Smooth muscle cell of the brain vasculature (primary cell): ENCODE data around the gene PNLIPRP1.

Experiments
- DNase-seq: peaks from one replicate; pipeline ENCODE4 v3.0.0-alpha.2; 2012; ENCODE audit warnings: low read depth, low spot score

Gene PNLIPRP1

DNA sequence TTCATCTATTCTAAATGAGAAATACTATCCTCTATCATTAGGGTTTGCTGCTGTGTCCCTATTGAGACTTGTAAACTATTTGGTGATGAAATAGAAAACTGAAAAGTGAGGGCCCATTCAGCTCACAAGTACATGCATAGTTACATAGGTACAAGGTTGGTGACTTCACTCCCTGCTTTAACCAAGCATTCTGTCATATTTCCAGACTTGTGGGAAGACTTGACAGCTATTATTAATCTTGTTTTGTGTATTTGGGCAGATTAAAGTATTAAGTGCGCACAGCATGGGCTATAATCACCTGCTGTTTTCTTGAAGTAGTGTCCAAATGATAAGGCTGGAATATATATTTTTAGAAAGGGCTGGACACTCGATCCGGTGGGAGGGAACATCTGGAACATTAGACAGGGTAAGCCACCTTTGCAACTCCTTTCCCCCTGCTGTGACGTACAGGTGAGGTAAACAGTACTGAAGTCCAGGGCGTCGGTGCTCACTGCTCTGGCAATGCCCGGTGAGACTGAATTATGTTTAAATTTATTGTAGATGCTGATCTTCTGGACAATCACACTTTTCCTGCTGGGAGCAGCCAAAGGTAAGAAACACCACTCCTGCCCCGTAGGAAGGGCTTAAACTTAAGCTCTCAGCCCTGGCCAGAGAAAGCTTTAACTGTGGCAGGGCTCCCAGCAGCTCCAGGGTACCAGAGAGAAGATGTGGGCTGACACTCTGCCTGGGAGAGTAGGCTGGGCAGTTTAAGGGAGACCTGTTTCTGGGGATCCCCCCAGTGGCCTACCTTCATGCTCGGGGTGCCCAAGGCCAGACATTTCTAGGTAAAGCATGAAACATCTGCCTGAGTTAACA is at the start of gene PNLIPRP1:
TSS of gene PNLIPRP1 (plus strand) at position 370 of the 855 bp plus-strand sequence. CDS start at position 541, 171 bp downstream.
- no peak for DNase-seq

DNA sequence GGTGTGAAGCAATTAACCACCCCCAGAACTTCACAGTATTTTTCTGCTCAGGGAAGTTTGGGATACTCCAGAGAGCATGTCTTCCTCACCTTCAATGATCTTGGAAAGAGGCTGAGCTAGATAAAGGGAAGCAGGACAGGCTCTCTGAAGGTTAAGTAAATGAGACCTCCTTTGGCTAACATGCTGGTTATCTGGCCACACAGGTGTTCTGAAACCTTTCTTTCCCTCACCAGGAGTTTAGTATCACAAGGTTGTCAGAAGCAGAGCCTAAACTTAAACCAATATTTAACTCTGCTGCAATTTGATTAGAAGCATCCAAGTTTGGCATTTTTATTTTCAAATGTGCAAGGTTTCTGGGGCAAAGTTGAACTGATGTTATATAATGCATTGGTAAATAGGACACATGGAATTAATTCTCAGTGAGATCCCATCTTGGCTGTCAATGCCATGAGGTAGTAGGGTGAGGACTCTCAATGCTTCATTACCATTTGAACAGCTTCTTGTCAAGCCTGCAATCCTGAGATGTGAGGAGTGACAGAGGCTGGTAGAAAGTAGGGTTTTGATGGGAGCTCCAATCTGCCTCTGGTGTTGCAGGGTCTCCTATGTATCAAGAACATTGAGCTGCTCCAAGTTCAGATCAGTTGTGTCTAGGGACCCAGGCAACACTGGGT is 48.6 kb upstream of the PNLIPRP1 start:
- no peak for DNase-seq

DNA sequence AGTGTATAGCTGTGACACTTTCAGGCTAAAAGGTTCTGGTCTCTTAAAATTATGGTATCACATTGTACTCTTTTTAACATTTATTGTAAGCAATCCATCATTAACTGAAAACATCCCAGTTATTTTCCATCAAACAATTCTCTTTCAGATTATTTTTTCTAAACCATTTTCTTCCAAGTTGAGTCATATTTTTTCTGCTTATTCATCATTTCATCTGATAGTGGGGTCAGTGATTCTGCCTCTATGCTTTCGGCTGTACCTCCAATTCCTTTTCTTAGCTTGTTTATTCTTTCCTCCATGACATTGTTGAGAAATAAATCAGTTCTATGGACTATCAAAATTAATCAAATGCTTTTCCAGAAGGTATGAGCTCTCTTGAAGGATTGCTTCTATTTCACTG is 45.6 kb upstream of the PNLIPRP1 start:
- DNase-seq = no peak

DNA sequence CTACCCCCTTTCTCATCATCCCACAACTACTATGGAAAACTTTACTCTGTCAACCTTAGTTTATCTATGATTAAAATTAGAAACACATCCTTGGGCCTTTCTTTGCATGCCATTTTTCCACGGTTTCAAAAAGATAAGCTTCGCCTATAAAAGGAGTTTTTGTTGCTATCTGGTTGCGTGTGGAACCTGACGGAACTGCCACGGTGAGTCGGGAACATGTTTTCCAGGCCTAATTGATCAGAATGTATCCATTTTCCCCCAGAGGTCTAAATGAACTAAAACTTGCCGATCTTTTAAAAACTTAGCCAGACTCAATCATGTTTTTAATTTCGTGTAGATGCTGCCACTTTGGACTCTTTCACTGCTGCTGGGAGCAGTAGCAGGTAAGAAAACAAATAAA is 45.0 kb upstream of the PNLIPRP1 start, which contains the start of gene PNLIP:
TSS of gene PNLIP (plus strand) at position 176 of the 400 bp plus-strand sequence. CDS start at position 338, 162 bp downstream.
- no peak for DNase-seq

DNA sequence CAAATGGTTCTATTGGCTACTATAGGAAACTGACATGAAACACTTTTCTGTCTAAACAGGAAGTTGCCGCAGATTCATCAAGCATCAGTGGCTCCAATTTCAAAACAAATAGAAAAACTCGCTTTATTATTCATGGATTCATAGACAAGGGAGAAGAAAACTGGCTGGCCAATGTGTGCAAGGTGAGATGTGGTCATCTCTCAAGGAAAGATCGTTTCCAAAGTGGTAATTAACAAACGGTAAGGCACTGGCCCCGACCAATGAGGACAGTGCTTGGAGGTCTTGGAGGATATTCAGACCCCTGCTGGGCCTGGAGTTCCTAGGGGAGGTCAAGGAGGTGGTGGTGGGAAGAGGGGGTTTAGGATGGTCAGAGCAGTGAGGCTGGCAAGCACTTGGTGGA is 42.5 kb upstream of the PNLIPRP1 start:
- DNase-seq = no peak

DNA sequence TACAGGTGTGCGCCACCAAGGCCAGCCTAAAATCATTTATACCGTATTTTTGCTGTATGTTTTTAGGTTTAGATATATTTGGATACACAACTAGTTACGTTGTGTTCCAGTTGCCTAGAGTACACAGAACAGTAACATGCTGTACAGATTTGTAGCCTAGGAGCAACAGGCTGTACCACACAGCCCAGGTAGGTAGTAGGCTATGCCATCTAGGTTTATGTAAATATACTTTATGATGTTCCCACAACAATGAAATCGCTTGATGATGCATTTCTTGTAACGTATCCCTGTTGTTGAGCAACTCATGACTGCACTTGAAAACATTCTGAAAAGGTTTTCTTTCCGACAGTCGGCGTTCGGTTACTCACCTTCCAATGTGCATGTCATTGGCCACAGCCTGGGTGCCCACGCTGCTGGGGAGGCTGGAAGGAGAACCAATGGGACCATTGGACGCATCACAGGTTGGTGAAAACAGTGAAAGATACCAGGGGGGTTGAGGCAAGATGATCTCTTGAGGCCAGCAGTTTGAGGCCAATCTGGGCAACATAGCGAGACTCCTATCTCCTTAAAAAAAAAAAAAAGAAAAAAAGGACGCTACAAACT is 37.3 kb upstream of the PNLIPRP1 start:
- no peak for DNase-seq

DNA sequence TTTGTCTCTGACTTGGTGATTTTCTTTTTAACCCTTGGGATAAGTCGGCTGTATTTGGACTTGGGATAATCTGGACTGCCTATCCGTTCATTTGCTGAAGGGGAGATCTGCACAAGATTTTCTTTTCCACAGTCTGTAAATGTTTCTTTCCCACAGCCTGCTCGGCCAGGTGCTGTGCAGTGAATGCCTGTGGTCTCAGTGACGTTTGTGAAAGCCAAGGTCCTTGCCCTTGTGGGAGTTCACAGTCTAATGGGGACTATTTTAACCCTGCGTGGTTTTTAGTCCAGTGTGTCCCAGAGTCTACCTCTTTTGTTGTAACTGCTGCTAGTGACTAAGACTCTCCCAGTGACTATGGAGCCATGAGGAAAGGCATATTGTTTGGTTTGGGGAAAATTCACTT is 36.1 kb upstream of the PNLIPRP1 start:
- DNase-seq = no peak

DNA sequence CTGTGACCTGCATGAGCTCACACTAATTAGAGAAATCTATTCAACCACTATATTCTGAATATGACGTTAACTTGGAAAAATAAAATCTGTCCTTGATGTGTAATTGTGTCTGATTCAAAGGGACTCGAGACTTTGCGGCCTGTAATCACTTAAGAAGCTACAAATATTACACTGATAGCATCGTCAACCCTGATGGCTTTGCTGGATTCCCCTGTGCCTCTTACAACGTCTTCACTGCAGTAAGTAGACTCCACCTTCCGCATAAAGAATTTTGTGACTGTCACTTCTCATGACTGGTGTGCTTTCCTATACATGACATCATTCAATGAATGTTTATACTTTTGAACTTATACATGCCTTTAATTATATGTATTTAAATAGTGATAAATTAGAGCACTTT is 34.9 kb upstream of the PNLIPRP1 start:
- DNase-seq = no peak

DNA sequence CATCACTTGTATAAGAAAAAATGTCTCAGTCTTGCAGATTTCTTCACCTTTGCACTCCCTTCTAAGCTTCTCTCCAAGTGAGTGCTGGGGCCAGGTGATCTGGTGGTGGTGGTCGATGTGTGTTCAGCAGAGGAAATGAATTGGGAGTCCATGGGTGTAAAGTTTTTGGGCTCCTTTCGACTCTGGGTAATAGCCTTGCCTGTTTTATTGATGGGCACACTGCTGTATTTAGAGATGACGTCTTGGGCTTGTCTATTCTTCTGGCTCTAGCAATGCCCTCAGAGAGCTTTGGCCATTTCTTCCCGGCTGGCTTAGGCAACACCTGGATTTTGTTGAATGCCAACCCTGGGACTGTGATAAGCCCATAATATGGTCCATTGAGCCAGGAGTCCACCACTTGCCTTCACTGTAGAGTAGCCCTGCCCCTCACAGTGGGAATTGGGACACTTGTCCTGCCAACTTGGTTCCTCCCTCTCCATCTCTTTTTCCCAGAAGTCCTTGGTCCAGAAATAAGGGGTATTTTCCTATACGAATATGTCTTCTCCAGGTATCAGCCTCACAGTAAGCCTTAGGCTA is 33.4 kb upstream of the PNLIPRP1 start:
- no peak for DNase-seq

DNA sequence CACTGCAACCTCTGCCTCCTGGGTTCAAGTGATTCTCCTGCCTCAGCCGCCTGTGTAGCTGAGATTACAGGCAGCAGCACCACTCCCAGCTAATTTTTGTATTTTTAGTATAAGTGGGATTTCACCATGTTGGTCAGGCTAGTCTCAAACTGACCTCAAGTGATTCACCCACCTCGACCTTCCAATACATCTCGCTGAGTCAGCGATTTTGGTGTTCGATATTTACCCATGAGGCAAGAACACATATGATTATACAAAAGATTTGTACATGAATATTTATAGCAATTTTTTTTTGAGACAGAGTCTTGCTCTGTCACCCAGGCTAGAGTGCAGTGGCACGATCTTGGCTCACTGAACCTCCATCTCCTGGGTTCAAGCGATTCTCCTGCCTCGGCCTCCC is 25.2 kb upstream of the PNLIPRP1 start:
- DNase-seq = no peak

DNA sequence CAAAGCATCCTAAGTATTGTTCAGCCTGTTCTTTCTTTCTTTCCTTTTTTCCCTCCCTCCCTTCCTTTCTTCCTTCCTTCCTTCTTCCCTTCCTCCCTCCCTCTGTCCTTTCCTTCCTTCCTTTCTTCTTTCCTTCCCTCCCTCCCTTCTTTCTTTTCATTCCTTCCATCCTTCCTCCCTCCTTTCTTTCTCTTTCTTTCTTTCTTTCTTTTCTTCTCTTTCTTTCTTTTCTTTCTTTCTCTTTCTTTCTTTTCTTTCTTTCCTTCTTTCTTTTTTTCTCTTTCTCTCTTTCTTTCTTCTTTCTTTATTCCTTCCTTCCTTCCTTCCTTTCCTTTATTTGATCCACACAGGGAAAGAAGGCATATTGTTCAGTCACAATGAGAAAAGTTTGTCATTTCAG is 23.8 kb upstream of the PNLIPRP1 start:
- DNase-seq = no peak

DNA sequence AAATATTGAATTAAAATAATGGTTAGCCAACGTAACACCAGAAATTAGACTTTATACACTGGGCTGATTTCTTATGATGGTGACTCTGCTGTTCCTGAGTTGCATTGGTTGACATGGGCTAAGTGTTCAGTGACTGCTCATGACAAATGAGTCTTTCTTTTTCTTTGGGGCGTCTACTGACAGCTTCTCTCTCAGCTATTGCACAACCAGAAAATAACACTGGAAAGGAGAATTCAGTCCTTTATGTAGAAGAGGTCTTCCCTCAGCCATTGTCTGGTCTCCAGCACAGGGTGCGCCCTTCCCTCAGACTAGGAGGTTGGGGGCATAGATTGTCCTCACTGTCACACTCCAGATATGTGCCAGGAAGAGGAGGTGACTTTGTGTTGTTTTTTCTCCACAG is 23.4 kb upstream of the PNLIPRP1 start:
- DNase-seq = no peak

DNA sequence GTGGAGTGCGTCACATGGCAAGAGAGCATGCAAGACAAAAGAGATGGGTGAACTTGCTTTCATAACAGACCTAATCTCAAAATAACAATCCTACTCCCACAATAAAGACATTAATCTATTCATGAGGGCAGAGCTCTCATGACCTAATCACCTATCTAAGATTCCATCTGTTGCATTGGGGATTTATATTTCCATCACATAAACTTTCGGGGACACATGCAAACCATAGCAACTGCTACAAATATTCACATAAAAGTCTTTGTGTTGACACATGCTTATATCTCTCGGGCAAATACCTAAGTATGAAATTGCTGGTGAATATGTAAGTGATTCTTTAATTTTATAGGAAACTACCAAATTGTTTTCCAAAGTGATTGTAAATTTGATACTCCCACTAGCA is 16.0 kb upstream of the PNLIPRP1 start:
- DNase-seq = no peak

DNA sequence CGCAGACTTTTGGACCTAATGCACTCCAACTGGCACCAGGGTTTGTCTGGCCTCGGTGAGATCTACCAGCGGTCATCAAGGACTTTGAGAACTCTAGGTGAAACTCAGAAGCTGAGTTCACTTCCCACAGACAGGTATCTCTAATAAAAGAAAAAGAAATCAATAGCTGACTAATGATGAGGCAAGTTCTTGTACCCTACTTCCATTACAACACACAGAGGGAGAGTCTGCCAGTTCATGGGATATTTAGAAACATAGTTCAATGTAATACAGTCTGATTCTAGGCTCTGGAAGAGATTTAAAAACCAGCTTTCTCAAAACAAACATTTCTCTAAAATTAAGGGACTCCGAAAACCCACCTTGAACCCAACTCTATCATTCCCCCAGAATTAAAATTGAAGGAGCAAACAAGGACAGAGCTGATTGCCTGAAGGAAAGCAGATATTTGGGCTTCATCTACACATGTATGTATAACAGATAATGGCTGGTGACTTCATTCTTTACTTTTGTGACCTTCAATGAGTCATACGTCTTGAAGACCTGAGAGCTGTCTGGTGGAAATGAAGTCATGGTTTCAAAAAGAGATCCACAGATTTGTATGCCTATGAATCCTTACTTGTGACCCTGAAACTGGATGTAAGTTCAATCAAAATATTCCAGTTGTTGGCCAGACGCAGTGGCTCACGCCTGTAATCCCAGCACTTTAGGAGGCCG is 2.7 kb upstream of the PNLIPRP1 start:
- no peak for DNase-seq

DNA sequence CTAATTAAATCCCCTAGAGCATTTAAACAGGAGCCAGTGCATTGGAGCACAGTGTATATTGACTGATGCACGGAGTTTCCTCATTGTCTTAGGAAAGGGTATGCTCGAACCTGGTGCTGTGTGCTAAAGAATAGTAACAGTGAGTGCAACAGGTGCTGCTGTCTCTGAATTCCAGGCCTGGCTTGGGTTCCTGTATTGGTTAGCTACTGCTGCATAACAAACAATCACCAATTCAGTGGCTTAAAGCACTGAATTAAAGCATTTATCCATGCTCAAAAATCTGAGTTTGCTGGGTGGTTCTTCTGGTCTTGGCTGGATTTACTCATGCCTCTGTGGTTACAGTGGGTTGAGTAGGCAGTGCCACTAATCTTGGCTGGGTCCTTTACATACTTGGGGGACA is 1.8 kb upstream of the PNLIPRP1 start:
- DNase-seq = no peak

DNA sequence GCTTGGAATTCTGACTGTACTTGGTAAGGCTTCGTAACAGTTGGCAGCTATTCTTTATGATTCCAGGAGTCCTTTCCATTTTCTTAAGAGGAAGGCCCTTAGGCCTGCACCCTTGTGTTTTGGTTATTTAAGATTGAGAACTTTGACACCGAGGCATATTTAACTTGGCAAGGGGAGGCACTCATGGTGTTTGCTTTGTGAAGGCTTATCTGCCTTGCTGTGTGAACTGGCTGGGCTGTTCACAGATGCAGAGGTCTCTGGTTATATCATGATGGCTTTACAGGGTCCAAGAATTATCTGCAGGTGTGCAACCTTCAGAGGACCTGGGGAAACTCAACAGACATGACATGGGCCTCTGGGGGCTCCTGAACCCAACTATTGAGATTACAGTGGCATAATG is 833 bp upstream of the PNLIPRP1 start:
- DNase-seq = no peak

DNA sequence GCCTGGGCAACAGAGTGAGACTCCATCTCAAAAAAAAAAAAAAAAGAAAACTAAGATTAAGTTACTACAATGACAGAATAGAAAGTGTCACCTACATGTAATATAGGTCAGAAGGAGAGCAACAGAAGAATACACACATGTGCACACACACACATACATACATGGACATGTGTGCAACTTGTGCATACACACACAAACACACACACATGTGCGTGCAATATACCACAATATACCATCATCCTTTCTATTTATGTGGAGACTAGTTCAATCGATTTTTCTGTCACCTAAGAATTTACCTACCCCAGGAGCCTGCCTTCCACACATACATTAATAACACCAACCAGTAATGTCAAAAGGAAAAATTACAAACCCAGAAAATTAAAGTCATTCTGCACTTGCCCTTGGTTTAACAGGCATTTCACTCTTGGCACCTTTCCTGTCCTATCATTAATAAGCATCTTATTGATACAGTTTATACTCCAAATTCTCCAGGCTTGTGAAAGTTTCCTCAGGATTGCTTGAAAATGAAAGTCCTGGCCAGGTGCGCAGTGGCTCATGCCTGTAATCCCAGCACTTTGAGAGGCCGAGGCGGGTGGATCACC is 2.5 kb downstream of the PNLIPRP1 start:
- DNase-seq = no peak

DNA sequence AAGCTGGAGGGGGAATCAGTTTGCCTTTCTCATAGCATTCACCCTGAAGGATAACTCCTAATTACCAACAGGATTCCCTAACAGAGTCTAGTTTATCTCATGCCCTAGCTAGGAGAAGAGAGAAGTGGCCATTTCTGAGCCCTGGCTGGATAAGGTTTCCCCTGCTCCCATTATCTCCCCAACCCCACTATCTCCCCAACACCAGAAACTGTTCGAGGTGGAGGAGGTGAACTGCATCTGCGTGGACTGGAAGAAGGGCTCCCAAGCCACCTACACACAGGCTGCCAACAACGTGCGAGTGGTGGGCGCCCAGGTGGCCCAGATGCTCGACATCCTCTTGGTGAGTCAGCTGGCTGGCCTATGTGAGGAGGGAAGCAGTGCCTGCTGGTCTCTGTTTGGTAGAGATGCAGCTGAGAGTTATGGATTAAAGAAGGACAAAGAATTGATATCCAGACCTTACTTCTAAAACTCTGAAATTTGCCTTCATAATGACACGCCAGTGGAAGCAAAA is 3.8 kb downstream of the PNLIPRP1 start:
- no peak for DNase-seq

DNA sequence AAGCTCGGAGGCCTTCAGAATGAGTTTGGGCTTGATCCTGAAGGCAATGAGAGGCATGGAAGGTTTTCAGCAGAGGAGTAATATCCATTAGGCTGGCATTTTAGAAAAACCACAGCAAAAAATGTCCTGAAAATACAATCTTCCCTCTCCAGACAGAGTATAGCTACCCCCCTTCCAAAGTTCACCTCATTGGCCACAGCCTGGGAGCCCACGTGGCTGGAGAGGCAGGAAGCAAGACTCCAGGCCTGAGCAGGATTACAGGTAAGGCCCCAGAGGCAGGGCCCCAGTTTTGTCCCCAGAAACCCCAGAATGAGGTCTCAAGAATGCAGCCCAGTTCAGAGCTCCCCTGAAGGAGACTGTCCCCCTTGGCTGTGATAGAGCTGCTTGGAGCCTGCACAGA is 5.3 kb downstream of the PNLIPRP1 start:
- no peak for DNase-seq

DNA sequence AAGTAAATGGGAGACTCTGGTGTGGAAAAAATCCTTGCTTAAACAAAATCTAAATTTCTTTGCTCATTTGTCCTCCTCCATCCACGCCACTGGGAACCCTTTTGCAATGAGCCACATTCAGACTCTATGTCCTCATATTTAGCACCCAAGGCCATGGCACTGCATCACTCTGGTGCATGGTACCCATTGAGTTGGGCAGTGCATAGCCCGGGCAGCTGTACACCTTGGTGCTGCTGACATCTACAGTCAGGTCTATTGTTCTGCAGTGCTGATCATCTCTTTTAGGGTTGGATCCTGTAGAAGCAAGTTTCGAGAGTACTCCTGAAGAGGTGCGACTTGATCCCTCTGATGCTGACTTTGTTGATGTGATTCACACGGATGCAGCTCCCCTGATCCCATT is 6.8 kb downstream of the PNLIPRP1 start:
- DNase-seq = no peak

DNA sequence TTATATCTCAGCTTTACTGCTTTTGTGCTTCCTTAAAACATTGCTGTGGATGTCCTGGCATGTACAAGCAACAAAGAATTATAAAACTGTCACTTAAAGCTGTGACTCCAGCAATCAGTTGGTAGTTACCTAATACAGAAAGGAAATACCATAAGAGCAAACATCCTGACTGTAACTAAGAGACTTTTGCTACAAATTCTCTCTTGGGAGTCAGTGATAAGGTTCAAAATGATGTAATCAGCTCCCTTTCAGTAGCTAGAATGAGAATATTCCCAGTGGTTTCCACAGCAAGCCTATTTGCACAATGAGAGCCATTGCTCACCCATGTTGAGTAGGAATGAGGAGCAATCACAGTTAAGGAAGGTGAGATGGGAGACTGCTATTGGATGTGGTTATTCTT is 7.6 kb downstream of the PNLIPRP1 start:
- DNase-seq = no peak
